GM18499 (cell line): Measurements from ENCODE around the gene CRIP1.

Experiments
- ATAC-seq: cut with Tn5 transposase; IDR thresholded peaks from one replicate; pipeline ENCODE4 v1.9.1; 2021; ENCODE audit warnings: moderate number of reproducible peaks; ENCODE audit not compliant: insufficient read depth, unreplicated experiment

CRIP1 gene, protein sequence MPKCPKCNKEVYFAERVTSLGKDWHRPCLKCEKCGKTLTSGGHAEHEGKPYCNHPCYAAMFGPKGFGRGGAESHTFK

GRCh38 chr14:105486163-105486973, at the start of gene CRIP1:
Gene CRIP1 (plus strand): TSS chr14:105486886. CDS start chr14:105487260, 374 bp downstream.
- ATAC-seq = no peak

DNA sequence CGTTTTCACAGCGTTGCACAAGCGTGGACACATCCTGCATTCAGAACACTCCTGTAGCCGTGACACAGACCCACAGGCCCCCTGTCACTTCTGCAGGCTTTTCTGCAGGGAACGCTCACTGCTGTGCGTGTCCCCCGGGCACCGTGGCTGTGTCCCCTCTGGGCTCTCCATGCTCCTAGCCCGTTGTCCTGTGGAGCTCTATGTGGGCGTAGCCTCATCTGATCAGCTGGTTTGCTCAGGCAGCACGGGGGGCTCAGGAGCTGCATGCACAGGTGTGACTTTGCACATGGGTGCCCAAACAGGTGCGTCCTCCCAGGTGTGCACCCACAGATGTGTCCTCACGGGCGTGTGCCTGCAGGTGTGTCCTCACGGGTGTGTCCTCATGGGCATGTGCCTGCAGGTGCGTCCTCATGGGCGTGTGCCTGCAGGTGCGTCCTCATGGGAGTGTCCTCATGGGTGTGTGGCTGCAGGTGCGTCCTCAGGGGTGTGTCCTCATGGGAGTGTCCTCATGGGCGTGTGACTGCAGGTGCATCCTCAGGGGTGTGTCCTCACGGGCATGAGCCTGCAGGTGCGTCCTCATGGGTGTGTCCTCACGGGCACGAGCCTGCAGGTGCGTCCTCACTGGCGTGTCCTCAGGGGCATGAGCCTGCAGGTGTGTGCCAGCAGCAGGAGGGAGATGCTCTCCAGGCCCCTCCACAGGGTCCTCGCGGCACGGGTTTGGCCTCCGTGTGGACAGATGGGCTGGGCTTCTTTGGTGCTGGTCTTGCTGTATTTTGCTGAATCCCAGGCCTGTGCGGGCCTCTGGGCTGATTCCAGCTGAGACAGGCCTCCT, 49.6 kb upstream of the CRIP1 start:
- no peak for ATAC-seq

DNA sequence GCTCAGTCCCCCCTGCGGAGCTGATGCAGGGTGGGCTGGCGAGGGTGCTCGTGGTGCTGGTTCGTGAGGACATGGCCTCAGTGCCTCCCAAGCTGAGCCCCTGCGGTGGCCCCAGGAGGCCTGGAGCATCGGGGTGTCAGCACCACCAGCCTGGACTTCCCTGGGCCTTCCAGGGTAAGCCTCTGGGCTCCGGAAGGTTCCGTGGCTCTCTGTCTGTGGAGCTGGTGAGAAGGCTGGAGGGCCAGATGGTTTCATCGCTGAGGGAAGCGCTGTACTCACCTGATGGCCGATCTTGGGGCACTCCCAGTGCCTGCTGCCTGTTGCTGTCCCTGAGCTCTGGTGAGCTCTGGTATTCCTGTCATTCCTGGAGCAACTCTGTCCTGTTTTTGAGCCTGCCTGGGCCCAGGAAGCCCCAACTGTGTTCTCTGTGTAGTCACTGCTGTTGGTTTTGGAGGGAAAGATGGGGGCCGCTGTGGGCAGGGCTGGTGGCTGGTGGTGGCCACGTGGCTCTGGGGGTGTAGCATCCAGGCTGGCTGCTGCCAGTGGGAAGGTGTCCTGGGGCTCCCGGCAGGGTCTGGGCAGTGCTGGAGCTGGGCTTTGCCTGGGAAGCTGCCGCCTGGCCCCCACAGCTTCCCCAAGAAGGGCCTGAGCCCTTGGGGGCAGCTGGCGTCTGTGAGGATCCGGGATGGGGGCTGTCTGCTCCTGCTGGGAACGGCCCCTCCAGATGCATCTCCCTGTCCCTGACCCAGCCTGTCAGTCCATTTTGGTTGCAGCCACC, 48.8 kb upstream of the CRIP1 start:
- no peak for ATAC-seq

DNA sequence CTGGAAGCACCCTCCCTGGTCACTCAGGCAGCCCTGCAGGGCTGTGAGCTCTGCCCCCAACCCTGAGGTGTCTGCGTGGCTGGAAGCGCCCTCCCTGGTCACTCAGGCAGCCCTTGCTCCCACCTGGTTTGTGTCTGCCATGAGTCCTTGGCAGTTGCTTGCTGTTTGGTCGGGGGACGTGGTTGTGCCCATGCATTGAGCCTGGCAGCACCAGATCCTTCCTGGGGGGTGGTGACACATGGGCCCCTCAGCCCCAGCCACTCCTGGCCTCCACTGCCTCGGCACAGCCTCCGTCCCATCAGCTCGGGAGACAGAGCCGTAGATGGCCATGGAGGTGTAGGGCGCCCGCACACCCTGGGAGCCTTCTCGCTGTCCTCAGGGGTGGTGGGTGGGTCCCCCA, 47.5 kb upstream of the CRIP1 start:
- ATAC-seq = no peak

DNA sequence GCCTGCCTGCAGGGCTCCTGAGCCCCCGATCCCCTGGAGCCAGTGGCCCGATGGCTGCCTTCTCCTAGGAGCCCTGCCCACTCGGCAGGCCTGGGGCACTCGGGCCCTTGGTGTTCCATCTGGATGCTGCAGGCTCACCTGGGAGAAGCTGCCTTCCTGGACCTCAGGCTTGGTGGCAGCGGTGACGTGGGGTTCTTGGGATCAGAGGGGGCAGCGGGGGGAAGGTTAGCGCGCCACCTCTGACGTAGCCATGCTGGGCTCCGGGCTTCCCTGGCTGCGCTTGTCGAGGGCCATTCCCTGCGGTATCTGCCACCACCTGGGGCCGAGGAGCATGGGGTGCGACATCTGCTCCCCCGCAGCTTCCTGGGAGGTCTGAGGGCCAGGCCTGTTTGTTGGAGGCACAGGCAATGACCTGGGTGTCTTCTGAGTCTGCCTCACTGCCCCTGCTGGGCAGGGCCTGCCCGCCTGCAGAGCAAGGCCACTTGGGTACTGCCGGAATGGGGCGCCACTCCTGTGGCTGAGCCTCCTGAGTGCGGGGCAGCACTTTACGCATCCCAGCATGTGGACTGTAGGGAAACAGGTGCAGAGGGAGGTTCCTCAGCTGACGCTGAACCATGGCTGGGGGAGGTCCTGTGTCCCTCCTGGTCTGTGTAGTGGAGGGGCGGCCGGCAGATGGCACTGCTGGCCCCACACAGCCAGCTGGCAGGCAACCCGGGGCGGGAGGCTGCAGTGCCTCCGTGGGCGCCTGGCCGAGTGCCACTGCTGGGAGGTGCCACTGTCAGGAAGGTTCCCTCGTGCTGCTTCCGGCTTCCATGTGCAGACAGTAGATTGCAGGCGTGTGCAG, 46.8 kb upstream of the CRIP1 start:
- ATAC-seq = no peak

DNA sequence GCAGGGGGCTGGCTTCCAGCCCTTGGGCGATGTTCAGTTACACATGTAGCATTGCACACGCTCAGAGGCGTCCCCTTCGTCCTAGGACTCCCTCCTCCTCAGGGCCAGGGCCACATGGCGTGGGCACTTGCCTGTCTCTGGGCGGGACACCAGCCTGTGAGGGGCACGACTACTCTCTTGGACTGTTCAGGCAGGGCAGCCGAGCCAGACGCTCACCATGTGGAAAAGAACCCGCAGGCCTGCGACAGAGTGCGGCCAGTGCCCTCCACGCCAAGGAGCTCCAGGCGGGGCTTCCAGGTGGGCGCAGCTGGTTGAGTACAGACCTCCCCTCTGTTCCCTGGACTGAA, 46.2 kb upstream of the CRIP1 start:
- ATAC-seq = no peak

- no peak for ATAC-seq
These were observed 45.7 kb upstream of the CRIP1 start for GRCh38 chr14:105440992-105441391.

GRCh38 chr14:105442125-105442524, 44.6 kb upstream of the CRIP1 start:
- ATAC-seq = no peak

DNA sequence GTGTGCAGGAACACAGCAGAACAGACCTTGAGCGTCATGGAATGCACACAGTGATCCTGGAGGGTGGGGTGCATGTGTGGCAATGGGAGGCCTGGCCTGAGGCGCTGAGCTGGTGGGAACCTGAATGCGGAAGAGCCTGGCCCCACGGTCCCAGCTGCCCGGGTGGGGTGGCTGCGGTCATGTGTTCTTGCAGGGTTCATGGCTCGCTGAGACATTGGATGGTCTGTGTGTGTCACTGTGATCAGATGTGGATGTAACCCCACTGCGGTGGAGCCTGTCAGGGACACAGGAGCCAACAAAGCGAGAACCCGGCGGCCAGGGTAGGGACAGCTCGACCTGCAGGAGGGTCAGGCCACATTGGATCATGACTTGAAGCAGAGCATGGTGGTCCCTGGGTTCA, 43.9 kb upstream of the CRIP1 start:
- ATAC-seq = no peak

- no peak for ATAC-seq
These were observed 41.8 kb upstream of the CRIP1 start for GRCh38 chr14:105444859-105445258.

DNA sequence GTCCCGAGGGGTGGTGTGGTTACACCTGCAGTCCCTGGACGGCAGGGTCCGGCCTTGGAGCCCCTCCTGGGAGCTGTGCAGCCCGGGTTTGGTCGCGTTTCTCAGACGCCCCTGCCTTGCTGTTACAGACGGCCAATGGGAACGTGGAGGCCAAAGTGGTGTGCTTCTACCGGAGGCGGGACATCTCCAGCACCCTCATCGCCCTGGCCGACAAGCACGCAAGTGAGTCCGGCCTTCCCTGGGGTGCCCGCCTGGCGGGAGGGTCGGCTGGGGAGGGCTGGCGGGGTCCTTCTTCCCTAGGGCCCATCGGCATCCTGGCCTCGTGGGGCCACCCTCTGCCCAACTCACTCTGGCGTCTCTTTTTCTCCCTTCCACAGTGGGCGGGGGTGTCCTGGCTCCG, 41.4 kb upstream of the CRIP1 start:
- no peak for ATAC-seq

DNA sequence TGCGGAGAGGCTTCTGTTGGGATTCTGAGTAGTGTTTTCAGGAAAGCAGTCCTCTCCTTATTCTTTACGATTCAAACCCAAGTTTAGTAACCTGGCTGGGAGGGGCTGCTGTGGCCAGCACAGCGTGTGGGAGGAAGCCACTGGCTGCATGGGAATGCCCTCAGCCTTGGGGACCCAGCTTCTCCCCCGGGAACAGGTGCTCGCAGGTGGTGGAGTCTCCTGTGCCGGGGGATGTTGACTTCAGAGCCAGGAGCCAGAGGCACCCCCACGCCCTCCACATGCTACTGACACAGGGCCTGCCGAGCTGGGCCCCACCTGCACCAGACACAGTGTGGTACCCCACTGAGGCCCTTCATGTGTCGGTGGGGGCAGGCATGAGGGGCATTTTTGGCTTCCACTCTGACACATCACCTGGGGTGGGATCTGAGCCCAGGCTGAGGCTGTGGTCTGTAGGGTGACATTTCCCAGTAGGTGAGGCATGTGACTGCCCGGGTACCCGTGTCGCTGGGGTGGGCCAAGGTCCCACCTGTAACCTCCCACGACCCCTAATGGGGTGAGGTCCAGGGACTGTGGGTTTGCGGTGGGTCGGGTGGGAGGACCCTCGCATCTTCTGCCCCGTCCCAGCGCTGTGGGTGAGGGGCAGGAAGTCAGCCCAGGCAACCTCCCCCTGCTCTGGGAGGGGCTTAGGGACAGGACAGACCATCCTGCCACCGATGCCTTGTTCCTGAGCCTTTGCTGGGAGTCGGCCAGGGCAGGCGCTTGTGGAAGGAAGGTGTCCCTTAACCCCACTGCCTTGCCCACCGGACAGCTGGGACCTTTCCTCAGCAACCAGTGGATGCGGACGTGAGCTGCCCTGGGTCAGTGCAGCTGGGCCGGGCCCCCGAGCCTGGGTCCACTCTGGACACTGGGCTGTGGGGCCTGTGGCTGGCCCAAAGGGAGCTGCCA, 40.5 kb upstream of the CRIP1 start:
- ATAC-seq = no peak

DNA sequence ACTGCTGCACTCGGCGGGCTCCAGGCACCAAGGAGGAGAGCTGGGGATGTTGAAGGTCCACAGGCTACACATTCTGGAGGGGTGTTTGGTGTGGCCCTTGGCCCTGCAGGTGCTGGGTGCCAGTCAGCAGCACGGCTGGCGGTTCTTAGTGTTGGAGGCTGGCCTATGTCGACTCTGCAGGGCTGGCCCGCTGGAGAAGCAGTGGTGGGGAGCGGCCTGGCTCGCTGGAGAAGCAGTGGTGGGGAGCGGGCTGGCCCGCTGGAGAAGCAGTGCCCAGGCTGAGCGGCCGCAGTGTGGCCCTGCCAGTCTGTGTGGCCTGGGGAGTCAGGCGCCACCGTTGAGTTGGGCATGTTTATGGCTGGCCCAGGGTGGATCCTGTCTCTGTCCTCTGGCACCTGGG, 39.7 kb upstream of the CRIP1 start:
- no peak for ATAC-seq

DNA sequence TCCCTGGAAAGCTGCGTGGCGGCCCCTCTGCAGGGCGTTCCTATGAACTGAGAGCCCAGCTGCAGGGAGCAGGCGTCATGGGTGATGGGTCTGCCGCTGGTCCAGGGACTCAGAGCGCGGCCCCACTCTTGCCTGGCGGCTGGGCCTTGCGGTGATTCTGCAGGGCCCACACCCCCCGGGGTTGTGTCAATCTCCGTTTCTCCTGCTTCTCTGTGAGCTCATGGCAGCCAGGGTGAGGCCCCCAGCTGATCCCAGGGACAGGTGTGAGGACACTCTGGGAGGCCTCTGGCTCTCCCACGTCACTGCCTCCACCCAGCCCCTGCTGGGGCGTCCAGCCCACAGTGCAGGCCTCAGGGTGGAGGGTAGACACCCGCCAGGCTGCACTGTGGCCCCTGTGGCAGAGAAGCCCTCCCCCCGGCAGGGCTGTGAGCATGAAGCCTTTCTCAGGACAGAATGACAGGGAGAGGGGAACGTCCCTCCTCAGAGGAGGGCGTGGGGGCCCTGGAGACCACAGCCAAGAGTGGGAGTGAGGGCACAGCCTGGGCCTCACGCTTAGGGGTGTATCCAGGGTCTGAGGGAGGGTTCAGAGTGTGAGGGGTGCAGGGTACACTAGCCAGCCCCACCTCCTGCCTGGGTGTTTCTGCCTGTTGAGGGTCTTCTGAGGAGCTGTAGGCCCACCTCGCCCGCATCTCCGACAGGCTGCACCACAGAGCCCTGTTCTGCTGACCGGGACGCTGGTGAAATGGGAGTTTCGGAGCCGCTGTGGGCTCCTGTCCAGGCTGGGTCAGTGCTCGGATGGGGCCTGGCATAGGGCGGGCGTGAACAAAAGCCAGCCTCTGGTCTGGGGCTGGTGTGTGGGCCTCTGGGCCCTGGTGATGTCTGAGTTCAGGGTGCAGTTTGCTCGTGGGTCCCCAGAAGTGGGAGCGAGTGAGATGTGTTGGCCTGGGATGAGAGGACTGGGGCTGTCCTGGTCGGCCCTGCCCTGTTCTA, 38.7 kb upstream of the CRIP1 start:
- ATAC-seq = no peak

- no peak for ATAC-seq
These were observed 38.0 kb upstream of the CRIP1 start for GRCh38 chr14:105448706-105449111.

DNA sequence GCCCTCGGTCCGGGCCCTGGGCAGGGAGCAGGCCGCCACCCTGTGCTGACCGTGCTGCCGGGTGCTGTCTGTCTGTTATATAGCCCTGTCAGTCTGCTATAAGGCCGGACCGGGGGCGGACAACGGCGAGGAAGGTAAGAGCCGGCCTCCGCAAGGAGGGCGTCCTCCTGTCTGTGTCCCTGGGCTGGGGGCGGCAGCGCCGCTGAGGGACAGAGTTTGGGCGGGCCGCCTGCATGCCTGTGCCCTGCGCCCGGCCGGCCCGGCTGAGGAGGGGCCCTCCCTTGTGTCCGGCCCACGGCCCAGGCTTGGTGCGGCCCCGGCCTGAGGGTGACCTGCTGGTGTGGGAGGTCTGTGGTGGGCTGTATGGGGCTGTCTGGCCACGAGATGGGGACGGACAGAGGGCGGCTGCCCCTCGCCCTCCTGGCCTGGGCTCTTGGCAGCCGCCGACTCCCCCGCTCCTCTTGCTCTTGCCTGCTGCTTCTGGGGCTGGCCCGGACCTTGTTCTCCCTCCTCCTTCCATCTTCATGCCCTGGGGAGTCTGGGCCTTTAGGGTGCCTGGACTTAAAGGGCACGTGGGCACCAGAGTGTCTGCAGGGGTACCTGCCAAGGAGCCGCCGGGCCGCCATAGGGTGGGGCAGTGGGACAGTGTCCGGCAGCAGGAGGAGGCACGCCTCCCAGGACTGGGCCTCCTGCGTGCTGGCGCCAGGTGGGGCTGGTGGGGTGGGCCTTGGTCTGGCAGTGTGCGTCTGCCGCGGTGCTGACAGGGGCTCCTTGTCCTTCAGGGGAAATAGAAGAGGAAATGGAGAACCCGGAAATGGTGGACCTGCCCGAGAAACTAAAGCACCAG, 37.2 kb upstream of the CRIP1 start:
- no peak for ATAC-seq

DNA sequence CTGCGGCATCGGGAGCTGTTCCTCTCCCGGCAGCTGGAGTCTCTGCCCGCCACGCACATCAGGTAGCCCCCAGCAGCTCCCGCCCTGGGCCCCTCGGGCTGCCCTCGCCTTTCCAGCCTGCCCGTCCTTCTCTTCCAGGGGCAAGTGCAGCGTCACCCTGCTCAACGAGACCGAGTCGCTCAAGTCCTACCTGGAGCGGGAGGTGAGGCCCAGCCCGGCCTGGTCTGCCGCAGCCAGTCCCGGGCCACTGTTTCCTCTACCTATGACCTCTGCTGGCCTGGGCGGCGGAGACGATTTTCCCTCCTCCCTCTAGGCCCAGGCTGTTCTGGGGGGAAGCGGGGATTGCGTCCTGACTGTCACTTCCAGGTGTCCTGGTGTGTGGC, 36.6 kb upstream of the CRIP1 start:
- no peak for ATAC-seq
